ENCODE results near the gene STX3.

Gene STX3

GRCh38 chr11:59804061-59804460, 48.9 kb downstream of the STX3 start:
- H3K27ac ChIP-seq = no peak overlapping the region
- TF ChIP-seq CTCF (conservative IDR thresholded peaks at IDR 0.05) = no peak

- no peak overlapping the region for H3K27ac ChIP-seq
- no peak for TF ChIP-seq CTCF (conservative IDR thresholded peaks at IDR 0.05)
Measured at GRCh38 chr11:59807047-59807610, 52.0 kb downstream of the STX3 start.

GRCh38 chr11:59810189-59810910, 55.2 kb downstream of the STX3 start, which contains the start of gene MRPL16:
Gene MRPL16, minus strand, starts transcription at chr11:59810778. Its CDS starts 120 bp downstream, at chr11:59810658.
- peak; percentile 50 for TF ChIP-seq CTCF (conservative IDR thresholded peaks at IDR 0.05)
- H3K27ac ChIP-seq = peak within 1 kb of the TSS; percentile 81

GRCh38 chr11:59810911-59811259, 55.7 kb downstream of the STX3 start:
- H3K27ac ChIP-seq = peak overlapping the region; percentile 81
- TF ChIP-seq CTCF (conservative IDR thresholded peaks at IDR 0.05) = no peak

- no peak overlapping the region for H3K27ac ChIP-seq
- no peak for TF ChIP-seq CTCF (conservative IDR thresholded peaks at IDR 0.05)
Measured at GRCh38 chr11:59812220-59812619, 57.0 kb downstream of the STX3 start.

GRCh38 chr11:59813364-59813763, 58.2 kb downstream of the STX3 start:
- TF ChIP-seq CTCF (conservative IDR thresholded peaks at IDR 0.05) = no peak
- no peak overlapping the region for H3K27ac ChIP-seq

GRCh38 chr11:59814021-59814420, 58.8 kb downstream of the STX3 start:
- H3K27ac ChIP-seq = no peak overlapping the region
- no peak for TF ChIP-seq CTCF (conservative IDR thresholded peaks at IDR 0.05)
